ENCODE measurements around the gene ARHGAP26. TPM values are rescaled to one million over a fixed set of nuclear protein-coding genes. Genes with fewer than 3 reads are reported as not detected.
A peak's percentile ranks its signal among the peaks of the same experiment; 100 is the strongest.

ARHGAP26 gene
- total and polyA plus RNA-seq, 2 donors (not counting 1 experiment from before 2014, with no cell fraction given), result 4.1 to 6.8 TPM

- no peaks in the 10 kb centered on the region for H3K79me2 ChIP-seq (ENCODE audit: control insufficient read depth, insufficient read depth, low read length)
- H3K27ac ChIP-seq (ENCODE audit: insufficient read depth, low read length), result no peak overlapping the region
- no peaks in the 10 kb centered on the region for H3K9me3 ChIP-seq (ENCODE audit: control insufficient read depth, insufficient read depth, low read depth, low read length)
- no peaks in the 10 kb centered on the region for H4K20me1 ChIP-seq (ENCODE audit: control insufficient read depth, extremely low read depth, insufficient read depth, low read length)
- H3K4me2 ChIP-seq (ENCODE audit: extremely low read depth, insufficient read depth, low read length), result no peak overlapping the region
- no peaks in the 10 kb centered on the region for H3K27me3 ChIP-seq (ENCODE audit: control insufficient read depth, insufficient read depth, low read length)
- no peak overlapping the region for H3K4me3 ChIP-seq (replicated peaks in 1 of 4; ENCODE audit: control extremely low read depth in 1 of 4, insufficient read depth in 1 of 4, low read depth in 3 of 4, low read length in 4 of 4)
- H3K4me1 ChIP-seq (ENCODE audit: control insufficient read depth, extremely low read depth, insufficient read depth, low read length), result no peaks in the 10 kb centered on the region
- DNase-seq (ENCODE audit: low read depth in 2 of 2), result no peak
- no peak overlapping the region for H3K9ac ChIP-seq (ENCODE audit: insufficient read depth, low read length)
- H2AFZ ChIP-seq (ENCODE audit: low read length), result no peak overlapping the region
- TF ChIP-seq EZH2 (IDR thresholded peaks at IDR 0.05; ENCODE audit: low read length, missing control alignments), result no peak
- TF ChIP-seq CTCF (conservative IDR thresholded peaks at IDR 0.05 in 1 of 2, IDR thresholded peaks at IDR 0.05 in 1 of 2; ENCODE audit: low read depth in 1 of 2, low read length in 2 of 2), result no peak
- H3K36me3 ChIP-seq (ENCODE audit: control insufficient read depth, insufficient read depth, low read length), result no peaks in the 10 kb centered on the region
Observed at GRCh38 chr5:143121135-143121475, 350.9 kb downstream of the ARHGAP26 start.

GRCh38 chr5:143124593-143124992 is 354.4 kb downstream of the ARHGAP26 start:
- no peak overlapping the region for H3K4me3 ChIP-seq (replicated peaks in 1 of 4; ENCODE audit: control extremely low read depth in 1 of 4, insufficient read depth in 1 of 4, low read depth in 3 of 4, low read length in 4 of 4)
- no peak overlapping the region for H3K9ac ChIP-seq (ENCODE audit: insufficient read depth, low read length)
- no peak overlapping the region for H3K27ac ChIP-seq (ENCODE audit: insufficient read depth, low read length)
- no peaks in the 10 kb centered on the region for H3K27me3 ChIP-seq (ENCODE audit: control insufficient read depth, insufficient read depth, low read length)
- H4K20me1 ChIP-seq (ENCODE audit: control insufficient read depth, extremely low read depth, insufficient read depth, low read length), result no peaks in the 10 kb centered on the region
- H3K4me1 ChIP-seq (ENCODE audit: control insufficient read depth, extremely low read depth, insufficient read depth, low read length), result no peaks in the 10 kb centered on the region
- no peaks in the 10 kb centered on the region for H3K79me2 ChIP-seq (ENCODE audit: control insufficient read depth, insufficient read depth, low read length)
- no peak for TF ChIP-seq CTCF (conservative IDR thresholded peaks at IDR 0.05 in 1 of 2, IDR thresholded peaks at IDR 0.05 in 1 of 2; ENCODE audit: low read depth in 1 of 2, low read length in 2 of 2)
- TF ChIP-seq EZH2 (IDR thresholded peaks at IDR 0.05; ENCODE audit: low read length, missing control alignments), result no peak
- no peak for DNase-seq (ENCODE audit: low read depth in 2 of 2)
- H3K4me2 ChIP-seq (ENCODE audit: extremely low read depth, insufficient read depth, low read length), result no peak overlapping the region
- no peaks in the 10 kb centered on the region for H3K36me3 ChIP-seq (ENCODE audit: control insufficient read depth, insufficient read depth, low read length)
- H2AFZ ChIP-seq (ENCODE audit: low read length), result no peak overlapping the region
- no peaks in the 10 kb centered on the region for H3K9me3 ChIP-seq (ENCODE audit: control insufficient read depth, insufficient read depth, low read depth, low read length)

- TF ChIP-seq CTCF (conservative IDR thresholded peaks at IDR 0.05 in 1 of 2, IDR thresholded peaks at IDR 0.05 in 1 of 2; ENCODE audit: low read depth in 1 of 2, low read length in 2 of 2), result no peak
- no peak for TF ChIP-seq EZH2 (IDR thresholded peaks at IDR 0.05; ENCODE audit: low read length, missing control alignments)
- H3K36me3 ChIP-seq (ENCODE audit: control insufficient read depth, insufficient read depth, low read length), result no peaks in the 10 kb centered on the region
- H3K27ac ChIP-seq (ENCODE audit: insufficient read depth, low read length), result no peak overlapping the region
- H2AFZ ChIP-seq (ENCODE audit: low read length), result no peak overlapping the region
- no peaks in the 10 kb centered on the region for H3K9me3 ChIP-seq (ENCODE audit: control insufficient read depth, insufficient read depth, low read depth, low read length)
- no peak overlapping the region for H3K9ac ChIP-seq (ENCODE audit: insufficient read depth, low read length)
- no peak overlapping the region for H3K4me2 ChIP-seq (ENCODE audit: extremely low read depth, insufficient read depth, low read length)
- no peaks in the 10 kb centered on the region for H3K27me3 ChIP-seq (ENCODE audit: control insufficient read depth, insufficient read depth, low read length)
- no peak overlapping the region for H3K4me3 ChIP-seq (replicated peaks in 1 of 4; ENCODE audit: control extremely low read depth in 1 of 4, insufficient read depth in 1 of 4, low read depth in 3 of 4, low read length in 4 of 4)
- peak in 1 of 2 donors; percentile 73 for DNase-seq (ENCODE audit: low read depth in 2 of 2)
- no peaks in the 10 kb centered on the region for H3K79me2 ChIP-seq (ENCODE audit: control insufficient read depth, insufficient read depth, low read length)
- H4K20me1 ChIP-seq (ENCODE audit: control insufficient read depth, extremely low read depth, insufficient read depth, low read length), result no peaks in the 10 kb centered on the region
- H3K4me1 ChIP-seq (ENCODE audit: control insufficient read depth, extremely low read depth, insufficient read depth, low read length), result no peaks in the 10 kb centered on the region
Observed at GRCh38 chr5:143126174-143127019, 356.2 kb downstream of the ARHGAP26 start.
